Astrocyte (in vitro differentiated cells and primary cell): Measurements from ENCODE around the gene PGM2.

Experiments used
- CTCF ChIP-seq: IDR thresholded peaks from 2 replicates; pipeline ENCODE4 v1.5.1; 2011; ENCODE audit warnings: low read depth, mild to moderate bottlenecking, inconsistent platforms, low read length, moderate library complexity; ENCODE audit not compliant: insufficient read depth
- EZH2 ChIP-seq: IDR thresholded peaks from 2 replicates; pipeline ENCODE4 v1.6.1; 2012; ENCODE audit warnings: mild to moderate bottlenecking, low read length, inconsistent platforms; ENCODE audit not compliant: insufficient read depth

- TF ChIP-seq EZH2 (no peak), CTCF (no peak)
These were observed 78.3 kb downstream of the PGM2 start for GRCh38 chr4:37904824-37905223.
